HG03039 (cell line): ENCODE measurements around the gene TEKT2.

Source experiments
- ATAC-seq: cut with Tn5 transposase; IDR thresholded peaks from one replicate; pipeline ENCODE4 v1.9.1; 2021; ENCODE audit warnings: mild to moderate bottlenecking, moderate library complexity; ENCODE audit not compliant: unreplicated experiment

The TEKT2 gene

GRCh38 chr1:36126005-36126716 lies 42.3 kb downstream of the TEKT2 start:
- ATAC-seq, result no peak

GRCh38 chr1:36126797-36127500 lies 43.1 kb downstream of the TEKT2 start:
- no peak for ATAC-seq

- no peak for ATAC-seq
These were observed 44.4 kb downstream of the TEKT2 start for GRCh38 chr1:36128126-36128904.

GRCh38 chr1:36128905-36129206 lies 45.0 kb downstream of the TEKT2 start:
- ATAC-seq, result no peak

GRCh38 chr1:36132029-36132428 lies 48.1 kb downstream of the TEKT2 start:
- ATAC-seq, result no peak

- ATAC-seq, result no peak
These were observed 49.6 kb downstream of the TEKT2 start for GRCh38 chr1:36133484-36133883.

GRCh38 chr1:36134031-36134430 lies 50.1 kb downstream of the TEKT2 start:
- ATAC-seq, result no peak

GRCh38 chr1:36134505-36135329 lies 50.8 kb downstream of the TEKT2 start:
- no peak for ATAC-seq

GRCh38 chr1:36135330-36135667 lies 51.4 kb downstream of the TEKT2 start:
- ATAC-seq, result no peak

- ATAC-seq, result no peak
These were observed 51.9 kb downstream of the TEKT2 start for GRCh38 chr1:36135796-36136195.

GRCh38 chr1:36136535-36136934 lies 52.6 kb downstream of the TEKT2 start:
- no peak for ATAC-seq

- ATAC-seq, result no peak
These were observed 53.3 kb downstream of the TEKT2 start for GRCh38 chr1:36137226-36137625.

- ATAC-seq, result no peak
These were observed 53.9 kb downstream of the TEKT2 start for GRCh38 chr1:36137776-36138175.
